BJ (cell line): ENCODE measurements around the gene C1QBP. TPM values are rescaled to one million over a fixed set of nuclear protein-coding genes. Genes with fewer than 3 reads are reported as not detected.

Experiments
- CTCF ChIA-PET: fragments of 350-600 bp; formaldehyde crosslinking; extraction: SDS; loops from one replicate; lab custom pipeline; 2021; ENCODE audit warnings: antibody characterized with exemption, inconsistent platforms; lab: Yijun Ruan, JAX
- POLR2A ChIA-PET: fragments of 300-600 bp; sonication (Branson Sonifier 250); formaldehyde crosslinking; extraction: SDS; loops from one replicate; lab custom pipeline; 2021; ENCODE audit warnings: antibody characterized with exemption; lab: Charles Lee
- DNase-seq: peaks from one replicate; pipeline ENCODE4 v3.0.0-alpha.2; 2011; ENCODE audit warnings: low read depth
- H3K27me3 ChIP-seq: 2 replicates; pipeline ENCODE4 v1.6.0; 2011; ENCODE audit warnings: low read length; ENCODE audit not compliant: control insufficient read depth, insufficient read depth
- H3K36me3 ChIP-seq: 2 replicates; pipeline ENCODE4 v1.5.1; 2011; ENCODE audit warnings: low read length; ENCODE audit not compliant: control insufficient read depth, insufficient read depth
- H3K4me3 ChIP-seq: 2 replicates; pipeline ENCODE4 v1.5.1; 2011; ENCODE audit warnings: low read depth, mild to moderate bottlenecking, control low read depth, low read length
- polyA plus RNA-seq: library from polyadenylated mRNA; depleted of rRNA; stranded (reverse); fragments of >200 nt; gene quantifications from 2 replicates; pipeline ENCODE4 v1.2.3, GENCODE V29; 2011
- TF ChIP-seq, protein P1 (sequence below): IDR thresholded peaks from 2 replicates; pipeline ENCODE4 v1.5.1; 2011; ENCODE audit warnings: low read depth, mild to moderate bottlenecking, control low read depth, inconsistent platforms, low read length, moderate library complexity; ENCODE audit not compliant: insufficient read depth

Gene C1QBP
- polyA plus RNA-seq, 1 experiment = 63.8 TPM

DNA sequence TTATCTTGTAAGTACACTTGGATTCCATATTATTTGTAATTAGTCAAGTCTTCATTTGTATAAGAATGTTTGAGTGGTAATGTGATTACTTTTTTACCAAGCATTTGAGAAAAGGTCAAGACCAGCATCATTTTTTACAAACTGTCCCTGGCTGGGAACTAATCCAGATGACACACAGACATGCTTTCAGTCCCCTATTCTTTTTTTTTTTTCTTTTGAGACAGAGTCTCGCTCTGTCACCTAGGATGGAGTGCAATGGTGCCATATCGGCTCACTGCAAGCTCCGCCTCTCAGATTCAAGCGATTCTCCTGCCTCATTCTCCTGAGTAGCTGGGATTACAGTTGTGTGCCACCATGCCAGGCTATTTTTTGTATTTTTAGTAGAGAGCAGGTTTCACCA is 42.5 kb upstream of the C1QBP start:
- TF ChIP-seq, protein P1, sequence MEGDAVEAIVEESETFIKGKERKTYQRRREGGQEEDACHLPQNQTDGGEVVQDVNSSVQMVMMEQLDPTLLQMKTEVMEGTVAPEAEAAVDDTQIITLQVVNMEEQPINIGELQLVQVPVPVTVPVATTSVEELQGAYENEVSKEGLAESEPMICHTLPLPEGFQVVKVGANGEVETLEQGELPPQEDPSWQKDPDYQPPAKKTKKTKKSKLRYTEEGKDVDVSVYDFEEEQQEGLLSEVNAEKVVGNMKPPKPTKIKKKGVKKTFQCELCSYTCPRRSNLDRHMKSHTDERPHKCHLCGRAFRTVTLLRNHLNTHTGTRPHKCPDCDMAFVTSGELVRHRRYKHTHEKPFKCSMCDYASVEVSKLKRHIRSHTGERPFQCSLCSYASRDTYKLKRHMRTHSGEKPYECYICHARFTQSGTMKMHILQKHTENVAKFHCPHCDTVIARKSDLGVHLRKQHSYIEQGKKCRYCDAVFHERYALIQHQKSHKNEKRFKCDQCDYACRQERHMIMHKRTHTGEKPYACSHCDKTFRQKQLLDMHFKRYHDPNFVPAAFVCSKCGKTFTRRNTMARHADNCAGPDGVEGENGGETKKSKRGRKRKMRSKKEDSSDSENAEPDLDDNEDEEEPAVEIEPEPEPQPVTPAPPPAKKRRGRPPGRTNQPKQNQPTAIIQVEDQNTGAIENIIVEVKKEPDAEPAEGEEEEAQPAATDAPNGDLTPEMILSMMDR = no peak
- no peak for DNase-seq
- Histone ChIP-seq H3K36me3 (peaks cover 13% of the 10 kb centered on the region), H3K4me3 (no peak overlapping the region), H3K27me3 (no peaks in the 10 kb centered on the region)
- ChIA-PET CTCF (no interaction called here), POLR2A (no interaction called here)

DNA sequence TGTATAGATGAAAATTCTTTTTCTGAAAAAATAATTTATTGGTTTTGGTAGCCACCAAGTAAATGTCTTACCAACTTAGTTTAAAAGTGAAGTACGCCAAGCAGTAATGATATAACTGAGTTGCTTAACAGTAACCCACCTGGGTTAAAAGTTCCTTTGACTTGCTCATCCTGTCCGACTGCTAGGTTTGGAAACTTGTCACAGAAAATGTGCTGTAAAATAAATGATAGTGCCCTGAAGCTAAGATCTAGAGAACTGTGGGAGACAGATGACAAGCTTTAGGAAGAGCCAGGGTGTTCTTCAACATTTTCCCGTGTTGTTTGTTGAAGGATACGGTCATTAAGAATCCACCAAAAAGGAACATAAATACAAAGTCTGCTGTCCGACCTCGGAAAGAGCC is 42.0 kb upstream of the C1QBP start:
- no peak for DNase-seq
- Histone ChIP-seq H3K27me3 (no peaks in the 10 kb centered on the region), H3K4me3 (no peak overlapping the region), H3K36me3 (peaks cover 13% of the 10 kb centered on the region)
- ChIA-PET POLR2A (no interaction called here), CTCF (no interaction called here)
- TF ChIP-seq, protein P1 = no peak

- H3K27me3 ChIP-seq = no peaks in the 10 kb centered on the region
- DNase-seq = no peak
- POLR2A ChIA-PET = no interaction called here
- peaks cover 19% of the 10 kb centered on the region for H3K36me3 ChIP-seq
- TF ChIP-seq, protein P1 = no peak
- no peak overlapping the region for H3K4me3 ChIP-seq
- CTCF ChIA-PET = no interaction called here
Observed at GRCh38 chr17:5478992-5479391, 40.0 kb upstream of the C1QBP start.

DNA sequence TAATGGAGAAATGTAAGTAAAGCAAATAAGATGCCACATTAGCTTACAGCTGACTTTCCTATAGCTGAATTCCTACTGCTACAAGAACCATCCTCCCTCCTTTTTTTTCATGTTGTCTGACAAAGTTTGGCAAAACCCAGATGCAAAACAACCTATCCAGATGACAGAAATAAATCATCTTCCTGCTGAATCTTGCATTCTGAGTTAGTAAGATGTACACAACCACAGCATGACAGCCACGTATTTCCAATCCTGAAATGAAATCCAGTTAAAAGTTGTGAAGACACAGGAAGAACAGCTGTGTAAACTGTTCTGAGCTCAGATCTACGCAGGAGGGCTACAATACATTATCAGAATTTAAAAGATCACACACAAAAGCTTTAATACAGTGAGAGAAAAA is 35.0 kb upstream of the C1QBP start:
- no peak for DNase-seq
- no peaks in the 10 kb centered on the region for H3K27me3 ChIP-seq
- POLR2A ChIA-PET = no interaction called here
- TF ChIP-seq, protein P1 = no peak
- CTCF ChIA-PET = no interaction called here
- peaks cover 10% of the 10 kb centered on the region for H3K36me3 ChIP-seq
- no peak overlapping the region for H3K4me3 ChIP-seq

DNA sequence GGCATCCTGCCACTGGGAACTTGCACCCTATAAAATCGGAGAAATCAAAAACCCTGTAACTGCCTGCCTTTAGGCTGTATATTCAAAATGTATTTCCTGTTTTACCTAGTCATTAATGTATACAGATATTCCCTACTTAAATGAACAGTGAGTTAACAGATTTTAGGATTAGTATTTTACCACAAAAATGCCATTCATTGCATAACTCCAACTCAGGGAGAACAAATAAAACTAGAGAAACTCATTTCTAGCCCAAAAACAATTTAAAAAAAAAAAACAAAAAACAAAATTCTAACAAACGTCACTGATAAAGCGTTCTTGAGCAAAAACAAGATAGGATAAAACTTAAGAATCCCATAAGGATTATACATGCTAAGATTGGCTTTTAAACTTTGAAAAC is 33.6 kb upstream of the C1QBP start:
- Histone ChIP-seq H3K36me3 (peaks cover 6% of the 10 kb centered on the region), H3K27me3 (no peaks in the 10 kb centered on the region), H3K4me3 (no peak overlapping the region)
- TF ChIP-seq, protein P1 = no peak
- CTCF ChIA-PET = no interaction called here
- POLR2A ChIA-PET = no interaction called here
- no peak for DNase-seq
